Glutamatergic neuron (in vitro differentiated cells): ENCODE measurements around the gene NEO1. TPM values are rescaled to one million over a fixed set of nuclear protein-coding genes. Genes with fewer than 3 reads are reported as not detected.

Source experiments
- DNase-seq: peaks from one replicate; pipeline ENCODE4 v3.0.0; 2022
- H3K27ac Mint-ChIP-seq: one replicate; pipeline ENCODE4 v1.8.0; 2020; ENCODE audit warnings: mild to moderate bottlenecking, mixed read lengths, inconsistent platforms; ENCODE audit not compliant: unreplicated experiment
- H3K27me3 Mint-ChIP-seq: one replicate; pipeline ENCODE4 v1.8.0; 2020; ENCODE audit warnings: mild to moderate bottlenecking, moderate library complexity, mixed read lengths, inconsistent platforms; ENCODE audit not compliant: unreplicated experiment
- H3K36me3 Mint-ChIP-seq: one replicate; pipeline ENCODE4 v1.8.0; 2020; ENCODE audit warnings: mild to moderate bottlenecking, mixed read lengths, inconsistent platforms; ENCODE audit not compliant: unreplicated experiment
- H3K4me1 Mint-ChIP-seq: one replicate; pipeline ENCODE4 v1.8.0; 2020; ENCODE audit warnings: mild to moderate bottlenecking, low read depth, mixed read lengths, inconsistent platforms; ENCODE audit not compliant: unreplicated experiment
- H3K4me3 Mint-ChIP-seq: one replicate; pipeline ENCODE4 v1.8.0; 2020; ENCODE audit warnings: mild to moderate bottlenecking, mixed read lengths, inconsistent platforms; ENCODE audit not compliant: unreplicated experiment
- H3K9me3 Mint-ChIP-seq: one replicate; pipeline ENCODE4 v1.8.0; 2020; ENCODE audit warnings: mild to moderate bottlenecking, moderate library complexity, mixed read lengths, inconsistent platforms; ENCODE audit not compliant: unreplicated experiment
- total RNA-seq: library from RNA; stranded (reverse); fragmentation: NEBNext Ultra II Directional; extraction: Animal tissue kit (Norgen Biotek cat#: 25700); gene quantifications from one replicate; pipeline ENCODE4 v1.2.1, GENCODE V29; 2021; ENCODE audit not compliant: unreplicated experiment
- TF ChIP-seq, protein P1 (sequence below): fragments of 200-600 bp; sonication (generic); IDR thresholded peaks from one replicate; pipeline ENCODE4 v1.5.0; 2021; ENCODE audit not compliant: partially characterized antibody, unreplicated experiment

The NEO1 gene
- total RNA-seq, 1 donor from 2014 or later: 157 TPM

DNA sequence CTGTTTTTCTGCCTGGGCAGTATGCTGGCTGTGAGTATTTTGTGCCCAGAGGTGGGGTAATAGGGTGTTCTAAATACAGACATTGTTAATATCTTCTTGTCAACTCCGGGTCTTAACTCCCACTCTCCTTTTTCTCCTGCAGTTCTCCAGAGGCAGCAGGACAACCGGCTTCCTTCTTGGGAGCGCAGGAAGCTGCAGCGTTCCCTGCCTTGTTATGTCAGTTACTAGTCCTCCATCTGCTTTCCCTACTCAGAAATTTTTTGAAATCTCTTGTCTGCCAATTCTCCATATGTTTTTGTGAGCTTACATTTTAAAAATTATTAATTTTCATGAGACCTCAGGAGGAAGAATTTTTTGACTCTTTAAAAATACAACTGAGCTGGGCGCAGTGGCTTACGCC, 67.2 kb downstream of the NEO1 start:
- Mint-ChIP-seq H3K9me3 (no peaks in the 10 kb centered on the region), H3K36me3 (no peaks in the 10 kb centered on the region), H3K4me1 (no peaks in the 10 kb centered on the region), H3K27ac (no peak overlapping the region), H3K27me3 (no peaks in the 10 kb centered on the region), H3K4me3 (no peak overlapping the region)
- DNase-seq: no peak
- TF ChIP-seq, protein P1, sequence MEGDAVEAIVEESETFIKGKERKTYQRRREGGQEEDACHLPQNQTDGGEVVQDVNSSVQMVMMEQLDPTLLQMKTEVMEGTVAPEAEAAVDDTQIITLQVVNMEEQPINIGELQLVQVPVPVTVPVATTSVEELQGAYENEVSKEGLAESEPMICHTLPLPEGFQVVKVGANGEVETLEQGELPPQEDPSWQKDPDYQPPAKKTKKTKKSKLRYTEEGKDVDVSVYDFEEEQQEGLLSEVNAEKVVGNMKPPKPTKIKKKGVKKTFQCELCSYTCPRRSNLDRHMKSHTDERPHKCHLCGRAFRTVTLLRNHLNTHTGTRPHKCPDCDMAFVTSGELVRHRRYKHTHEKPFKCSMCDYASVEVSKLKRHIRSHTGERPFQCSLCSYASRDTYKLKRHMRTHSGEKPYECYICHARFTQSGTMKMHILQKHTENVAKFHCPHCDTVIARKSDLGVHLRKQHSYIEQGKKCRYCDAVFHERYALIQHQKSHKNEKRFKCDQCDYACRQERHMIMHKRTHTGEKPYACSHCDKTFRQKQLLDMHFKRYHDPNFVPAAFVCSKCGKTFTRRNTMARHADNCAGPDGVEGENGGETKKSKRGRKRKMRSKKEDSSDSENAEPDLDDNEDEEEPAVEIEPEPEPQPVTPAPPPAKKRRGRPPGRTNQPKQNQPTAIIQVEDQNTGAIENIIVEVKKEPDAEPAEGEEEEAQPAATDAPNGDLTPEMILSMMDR: no peak

DNA sequence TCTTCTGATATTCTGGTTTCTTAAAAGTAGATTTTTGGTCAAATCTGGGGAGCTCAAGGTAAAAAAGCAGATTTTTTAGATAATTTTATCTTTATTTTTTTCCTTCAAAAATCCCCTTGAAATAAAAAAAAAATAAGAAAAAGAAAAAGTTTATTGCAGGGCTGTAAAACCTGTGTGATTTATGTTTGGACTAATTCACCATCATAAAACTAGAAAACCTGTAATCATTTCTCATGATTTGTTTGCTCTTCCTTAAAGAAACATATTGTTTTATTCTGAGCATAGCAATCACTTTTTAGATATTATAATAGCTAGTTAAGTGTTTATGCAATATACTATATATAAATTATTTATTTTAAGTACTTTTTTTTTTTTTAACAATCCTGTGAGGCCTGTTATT, 68.0 kb downstream of the NEO1 start:
- Mint-ChIP-seq H3K27ac (no peak overlapping the region), H3K9me3 (no peaks in the 10 kb centered on the region), H3K4me3 (no peak overlapping the region), H3K4me1 (no peaks in the 10 kb centered on the region), H3K27me3 (no peaks in the 10 kb centered on the region), H3K36me3 (no peaks in the 10 kb centered on the region)
- TF ChIP-seq, protein P1: no peak
- no peak for DNase-seq

DNA sequence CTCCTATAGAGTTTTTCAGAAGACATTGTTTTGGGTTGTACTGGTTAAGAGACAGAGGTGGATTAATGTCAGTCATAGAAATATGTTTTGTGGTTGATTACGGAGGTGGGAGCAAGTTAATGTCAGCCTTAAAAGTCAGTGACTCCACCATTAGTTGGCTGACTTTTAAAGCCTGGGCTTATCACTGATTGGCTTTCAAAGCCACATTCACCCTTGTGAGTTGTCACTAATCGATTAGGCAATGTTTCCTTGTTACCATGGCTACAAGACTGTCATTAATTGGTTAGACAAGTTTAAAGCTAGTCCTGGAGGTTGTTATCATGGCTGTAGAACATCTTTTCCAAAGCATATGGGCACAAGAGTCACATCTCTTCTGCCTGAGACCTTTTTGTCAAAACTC, 73.0 kb downstream of the NEO1 start:
- Mint-ChIP-seq H3K27ac (peak overlapping the region; percentile 24), H3K4me1 (no peaks in the 10 kb centered on the region), H3K9me3 (no peaks in the 10 kb centered on the region), H3K4me3 (no peak overlapping the region), H3K27me3 (no peaks in the 10 kb centered on the region), H3K36me3 (no peaks in the 10 kb centered on the region)
- TF ChIP-seq, protein P1: no peak
- DNase-seq: no peak

DNA sequence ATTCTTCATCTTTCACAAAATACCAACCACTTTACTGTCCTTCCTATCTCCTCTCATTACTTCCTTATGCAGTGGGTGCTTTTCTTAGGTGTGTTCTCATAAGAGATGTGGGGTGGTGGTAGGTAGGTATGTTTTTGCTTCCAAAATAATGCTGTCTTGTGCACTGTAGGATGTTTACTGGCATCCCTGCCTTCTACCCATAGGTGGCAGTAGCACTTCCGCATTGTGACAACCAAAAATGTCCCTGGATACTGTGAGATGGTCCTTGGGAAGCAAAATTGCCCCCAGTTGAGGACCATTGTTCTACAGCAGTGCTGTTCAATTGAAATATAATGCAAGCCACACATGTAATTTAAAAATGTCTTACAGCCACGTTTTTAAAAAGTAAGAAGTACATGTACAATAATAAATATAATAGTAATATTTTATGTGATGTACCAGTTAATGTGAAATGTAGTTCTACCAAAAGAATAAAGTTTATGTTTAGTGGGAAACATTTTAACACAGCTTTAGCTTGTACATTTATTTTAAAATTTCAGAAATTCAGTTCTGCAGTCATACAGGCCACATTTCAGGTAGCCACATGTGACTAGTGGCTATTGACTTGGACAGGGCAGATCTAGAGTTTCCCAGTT, 75.2 kb downstream of the NEO1 start:
- TF ChIP-seq, protein P1: peak; percentile 76
- H3K4me1 Mint-ChIP-seq: no peaks in the 10 kb centered on the region
- peak; percentile 54 for DNase-seq
- H3K4me3 Mint-ChIP-seq: no peak overlapping the region
- H3K27me3 Mint-ChIP-seq: no peaks in the 10 kb centered on the region
- H3K9me3 Mint-ChIP-seq: no peaks in the 10 kb centered on the region
- H3K27ac Mint-ChIP-seq: no peak overlapping the region
- H3K36me3 Mint-ChIP-seq: peaks cover 6% of the 10 kb centered on the region

DNA sequence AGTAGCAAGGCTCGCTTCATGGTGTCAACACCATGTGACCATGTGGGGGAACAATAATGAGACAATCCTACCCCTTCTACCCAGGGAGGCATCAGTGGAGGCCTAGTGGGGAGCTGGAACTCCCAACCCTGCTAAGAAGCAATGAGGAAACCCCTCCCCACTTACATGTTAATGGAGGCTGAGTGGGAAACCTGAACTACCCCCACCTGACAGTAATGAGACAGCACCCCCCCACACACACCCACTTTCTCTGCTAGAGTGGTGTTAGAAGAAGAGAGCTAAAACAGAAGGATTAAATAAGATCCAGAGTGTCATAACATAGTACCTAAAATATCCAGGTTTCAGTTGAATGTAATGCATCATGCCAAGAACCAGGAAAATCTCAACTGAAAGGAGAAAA, 78.6 kb downstream of the NEO1 start:
- H3K36me3 Mint-ChIP-seq: peaks cover 8% of the 10 kb centered on the region

More for the DNA sequence above, 78.6 kb downstream of the NEO1 start:
- Mint-ChIP-seq H3K27me3 (no peaks in the 10 kb centered on the region), H3K4me1 (no peaks in the 10 kb centered on the region), H3K9me3 (no peaks in the 10 kb centered on the region), H3K27ac (no peak overlapping the region), H3K4me3 (no peak overlapping the region)
- no peak for DNase-seq
- TF ChIP-seq, protein P1: no peak
